Measurements from ENCODE around the gene PDE8A. TPM values are rescaled to one million over a fixed set of nuclear protein-coding genes. Genes with fewer than 3 reads are reported as not detected.

The PDE8A gene
- total RNA-seq, 1 donor = 30.4 TPM

GRCh38 chr15:85031944-85032558, 50.4 kb downstream of the PDE8A start:
- peaks cover 71% of the 10 kb centered on the region for H3K79me2 ChIP-seq (ENCODE audit: insufficient read depth, low read length)
- H3K36me3 ChIP-seq (ENCODE audit: insufficient read depth, low read length) = no peaks in the 10 kb centered on the region
- no peak for TF ChIP-seq CTCF (IDR thresholded peaks at IDR 0.05; ENCODE audit: extremely low read depth, low read depth, low read length)
- H3K4me3 ChIP-seq (ENCODE audit: insufficient read depth, low read length) = no peak overlapping the region
- no peaks in the 10 kb centered on the region for H3K27me3 ChIP-seq (ENCODE audit: insufficient read depth, low read length)
- H3K4me1 ChIP-seq (ENCODE audit: insufficient read depth, low read length) = peaks cover 21% of the 10 kb centered on the region
- no peaks in the 10 kb centered on the region for H3K9me3 ChIP-seq (ENCODE audit: low read depth, low read length)
- DNase-seq (ENCODE audit: insufficient read length, low spot score, missing footprints) = no peak
- no peak overlapping the region for H3K4me2 ChIP-seq (ENCODE audit: insufficient read depth, low read length)
- no peak overlapping the region for H3K27ac ChIP-seq (ENCODE audit: low read depth, low read length)
- no peak overlapping the region for H2AFZ ChIP-seq (ENCODE audit: low read length)
- H4K20me1 ChIP-seq (ENCODE audit: insufficient read depth, low read length) = peaks cover 25% of the 10 kb centered on the region

- H3K36me3 ChIP-seq (ENCODE audit: insufficient read depth, low read length) = no peaks in the 10 kb centered on the region
- TF ChIP-seq CTCF (IDR thresholded peaks at IDR 0.05; ENCODE audit: extremely low read depth, low read depth, low read length) = no peak
- no peaks in the 10 kb centered on the region for H3K27me3 ChIP-seq (ENCODE audit: insufficient read depth, low read length)
- peak; percentile 52 for DNase-seq (ENCODE audit: insufficient read length, low spot score, missing footprints)
- H3K4me1 ChIP-seq (ENCODE audit: insufficient read depth, low read length) = peaks cover 14% of the 10 kb centered on the region
- H4K20me1 ChIP-seq (ENCODE audit: insufficient read depth, low read length) = peaks cover 25% of the 10 kb centered on the region
- no peak overlapping the region for H2AFZ ChIP-seq (ENCODE audit: low read length)
- no peak overlapping the region for H3K4me2 ChIP-seq (ENCODE audit: insufficient read depth, low read length)
- H3K27ac ChIP-seq (ENCODE audit: low read depth, low read length) = no peak overlapping the region
- no peak overlapping the region for H3K4me3 ChIP-seq (ENCODE audit: insufficient read depth, low read length)
- H3K9me3 ChIP-seq (ENCODE audit: low read depth, low read length) = no peaks in the 10 kb centered on the region
- peaks cover 69% of the 10 kb centered on the region for H3K79me2 ChIP-seq (ENCODE audit: insufficient read depth, low read length)
These were observed 51.5 kb downstream of the PDE8A start for GRCh38 chr15:85033148-85033547.

- Histone ChIP-seq H3K27me3 (ENCODE audit: insufficient read depth, low read length) (no peaks in the 10 kb centered on the region), H3K9me3 (ENCODE audit: low read depth, low read length) (no peaks in the 10 kb centered on the region), H3K4me1 (ENCODE audit: insufficient read depth, low read length) (peaks cover 14% of the 10 kb centered on the region), H2AFZ (ENCODE audit: low read length) (no peak overlapping the region), H4K20me1 (ENCODE audit: insufficient read depth, low read length) (peaks cover 25% of the 10 kb centered on the region), H3K4me3 (ENCODE audit: insufficient read depth, low read length) (no peak overlapping the region), H3K27ac (ENCODE audit: low read depth, low read length) (no peak overlapping the region), H3K4me2 (ENCODE audit: insufficient read depth, low read length) (no peak overlapping the region), H3K79me2 (ENCODE audit: insufficient read depth, low read length) (peaks cover 66% of the 10 kb centered on the region), H3K36me3 (ENCODE audit: insufficient read depth, low read length) (no peaks in the 10 kb centered on the region)
- no peak for TF ChIP-seq CTCF (IDR thresholded peaks at IDR 0.05; ENCODE audit: extremely low read depth, low read depth, low read length)
- no peak for DNase-seq (ENCODE audit: insufficient read length, low spot score, missing footprints)
These were observed 52.6 kb downstream of the PDE8A start for GRCh38 chr15:85034276-85034675.

- H3K27ac ChIP-seq (ENCODE audit: low read depth, low read length) = no peak overlapping the region
- no peak for DNase-seq (ENCODE audit: insufficient read length, low spot score, missing footprints)
- H4K20me1 ChIP-seq (ENCODE audit: insufficient read depth, low read length) = peaks cover 18% of the 10 kb centered on the region
- no peaks in the 10 kb centered on the region for H3K36me3 ChIP-seq (ENCODE audit: insufficient read depth, low read length)
- H3K4me1 ChIP-seq (ENCODE audit: insufficient read depth, low read length) = no peaks in the 10 kb centered on the region
- TF ChIP-seq CTCF (IDR thresholded peaks at IDR 0.05; ENCODE audit: extremely low read depth, low read depth, low read length) = no peak
- no peak overlapping the region for H3K4me2 ChIP-seq (ENCODE audit: insufficient read depth, low read length)
- no peak overlapping the region for H3K4me3 ChIP-seq (ENCODE audit: insufficient read depth, low read length)
- H2AFZ ChIP-seq (ENCODE audit: low read length) = no peak overlapping the region
- peaks cover 61% of the 10 kb centered on the region for H3K79me2 ChIP-seq (ENCODE audit: insufficient read depth, low read length)
- no peaks in the 10 kb centered on the region for H3K27me3 ChIP-seq (ENCODE audit: insufficient read depth, low read length)
- H3K9me3 ChIP-seq (ENCODE audit: low read depth, low read length) = no peaks in the 10 kb centered on the region
These were observed 54.3 kb downstream of the PDE8A start for GRCh38 chr15:85035980-85036379.
